NCI-H748 treated with DMSO at 0.1 percent for 48 hours (cell line): ENCODE data around the gene DPH3.

Source experiments
- DNase-seq: peaks from one replicate; lab custom pipeline; 2025; lab: John Stamatoyannopoulos, UW

The DPH3 gene

DNA sequence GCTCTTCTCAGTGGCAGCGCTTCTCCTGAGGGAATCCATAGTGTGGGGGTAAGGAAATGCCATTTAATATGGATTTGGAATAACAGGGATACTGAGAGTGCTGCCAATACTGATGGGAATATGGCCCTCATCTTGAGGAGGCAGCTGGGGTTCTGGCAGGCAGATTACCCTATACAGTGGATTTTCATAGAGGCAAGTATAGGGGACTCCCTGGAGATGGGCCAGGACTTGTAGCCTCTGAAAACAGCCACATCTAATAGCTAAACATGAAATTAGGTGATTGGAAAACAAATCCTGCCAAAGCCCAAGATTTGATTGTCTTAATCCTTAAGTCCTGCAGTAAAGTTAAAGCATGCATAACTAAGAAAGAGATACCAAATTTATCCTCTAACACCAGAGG is 30.9 kb downstream of the DPH3 start:
- no peak for DNase-seq

GRCh38 chr3:16231983-16232382 is 32.8 kb downstream of the DPH3 start:
- no peak for DNase-seq

DNA sequence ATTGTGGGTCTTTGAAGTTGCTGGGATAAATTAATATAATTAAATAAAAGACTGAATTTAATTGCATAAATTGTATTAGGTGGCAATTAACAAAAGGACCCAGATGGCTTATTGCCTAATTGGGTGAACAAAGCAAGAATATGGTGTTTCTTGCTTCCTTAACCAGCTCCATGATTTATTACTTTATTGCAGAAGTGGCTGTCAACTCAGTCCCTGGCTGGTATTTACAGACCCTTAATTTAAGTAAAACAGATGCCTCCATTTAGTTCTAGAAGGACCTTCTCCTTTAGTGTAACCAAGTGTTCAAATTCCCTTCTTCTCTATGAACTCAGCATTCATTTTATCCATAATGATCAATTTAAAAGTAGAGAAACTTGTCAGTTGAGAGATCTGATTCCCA is 35.1 kb downstream of the DPH3 start:
- DNase-seq: no peak

DNA sequence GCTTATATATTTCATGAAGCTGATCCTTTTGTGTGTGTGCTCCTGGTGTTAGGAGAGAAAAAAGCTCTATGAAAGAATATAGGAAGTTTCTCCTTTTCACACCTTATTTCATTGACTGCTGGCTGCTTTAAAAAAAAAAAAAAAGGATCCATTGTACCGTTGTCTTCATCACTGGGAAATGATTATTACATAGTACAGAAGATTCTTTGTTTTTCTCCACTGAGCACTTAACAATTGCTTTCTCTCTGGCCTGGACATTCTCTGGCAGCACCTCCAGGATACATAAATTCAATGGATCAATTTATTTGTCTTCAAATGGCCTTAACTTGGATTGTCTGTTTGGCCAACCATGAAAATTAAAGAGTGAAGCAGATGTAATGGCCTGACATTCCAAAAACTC is 37.2 kb downstream of the DPH3 start:
- no peak for DNase-seq

- DNase-seq: no peak
Observed at GRCh38 chr3:16224325-16224724, 40.4 kb downstream of the DPH3 start.

DNA sequence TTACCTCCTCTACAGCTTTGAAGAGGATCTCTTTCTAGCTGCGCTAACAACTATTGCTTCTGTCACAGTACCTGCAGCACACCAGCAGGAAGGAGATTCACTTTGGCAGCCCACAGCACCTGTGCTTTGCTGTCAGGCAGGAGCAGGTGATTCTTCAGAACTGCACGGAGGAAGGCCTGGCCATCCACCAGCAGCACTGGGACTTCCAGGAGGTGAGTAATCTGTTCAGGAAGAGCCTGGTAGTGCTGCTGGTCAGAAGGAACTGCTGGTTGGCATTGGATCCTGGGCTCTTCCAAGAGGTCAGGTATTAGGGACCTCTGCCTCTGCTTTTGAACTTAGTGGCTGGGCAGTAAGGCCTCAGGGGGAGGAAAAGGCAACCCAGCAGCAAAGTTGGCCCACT is 42.2 kb downstream of the DPH3 start:
- DNase-seq: no peak

- no peak for DNase-seq
Observed at GRCh38 chr3:16221990-16222389, 42.8 kb downstream of the DPH3 start.

- DNase-seq: no peak
Observed at GRCh38 chr3:16219777-16220176, 45.0 kb downstream of the DPH3 start.

- DNase-seq: no peak
Observed at GRCh38 chr3:16216373-16216935, 48.3 kb downstream of the DPH3 start.

- DNase-seq: no peak
Observed at GRCh38 chr3:16214366-16214765, 50.4 kb downstream of the DPH3 start.

GRCh38 chr3:16211176-16211904 is 53.4 kb downstream of the DPH3 start:
- DNase-seq: no peak
